ENCODE data around the gene CNPY4. TPM values are rescaled to one million over a fixed set of nuclear protein-coding genes. Genes with fewer than 3 reads are reported as not detected.
A peak's percentile ranks its signal among the peaks of the same experiment; 100 is the strongest.
"Not testable (repeated sequence)": the region's sequence is repeated elsewhere in the genome, so short reads cannot be mapped to it uniquely, and the experiment has no call there.

CNPY4 gene
- total RNA-seq, 1 donor from 2014 or later = 14.5 TPM

- TF ChIP-seq CTCF (IDR thresholded peaks at IDR 0.05) (no peak), POLR2AphosphoS5 (IDR thresholded peaks at IDR 0.05; ENCODE audit: insufficient read depth in 1 of 2, low read depth in 1 of 2) (no peak), POLR2A (IDR thresholded peaks at IDR 0.05) (no peak)
- Histone ChIP-seq H3K4me3 (peak overlapping the region; percentile 86 to 92), H3K27ac (peak overlapping the region; percentile 96), H3K9me3 (no peaks in the 10 kb centered on the region), H3K4me1 (peaks cover 39% of the 10 kb centered on the region), H3K27me3 (no peaks in the 10 kb centered on the region), H3K36me3 (no peaks in the 10 kb centered on the region)
- DNase-seq (ENCODE audit: extremely low spot score in 2 of 2) = no peak
- intact Hi-C loops (cut with DNase I) = no loop called here
Measured at GRCh38 chr7:100126239-100126930, 7.0 kb downstream of the CNPY4 start.

- peak within 1 kb of the TSS; percentile 96 for H3K27ac ChIP-seq
- no peak for DNase-seq (ENCODE audit: extremely low spot score in 2 of 2)
- peak within 1 kb of the TSS; percentile 86 to 92 for H3K4me3 ChIP-seq
- peaks cover 41% of the 10 kb centered on the region for H3K4me1 ChIP-seq
- TF ChIP-seq POLR2A (IDR thresholded peaks at IDR 0.05) (no peak), POLR2AphosphoS5 (IDR thresholded peaks at IDR 0.05; ENCODE audit: insufficient read depth in 1 of 2, low read depth in 1 of 2) (peak; percentile 62 to 86)
- no peaks in the 10 kb centered on the region for H3K27me3 ChIP-seq
- intact Hi-C loops (cut with DNase I) = no loop called here
- H3K9me3 ChIP-seq = no peaks in the 10 kb centered on the region
- no peaks in the 10 kb centered on the region for H3K36me3 ChIP-seq
Measured at GRCh38 chr7:100126931-100127865, 7.8 kb downstream of the CNPY4 start, which contains the start of gene MBLAC1. MBLAC1 (plus strand) TSS chr7:100126967; CDS start chr7:100127396, 429 bp downstream.

GRCh38 chr7:100127866-100128636 lies 8.6 kb downstream of the CNPY4 start:
- intact Hi-C loops (cut with DNase I) = no loop called here
- H3K9me3 ChIP-seq = no peaks in the 10 kb centered on the region
- no peak for TF ChIP-seq CTCF (IDR thresholded peaks at IDR 0.05)
- no peak for TF ChIP-seq POLR2A (IDR thresholded peaks at IDR 0.05)
- TF ChIP-seq POLR2AphosphoS5 (IDR thresholded peaks at IDR 0.05; ENCODE audit: insufficient read depth in 1 of 2, low read depth in 1 of 2) = no peak
- DNase-seq (ENCODE audit: extremely low spot score in 2 of 2) = no peak
- H3K27me3 ChIP-seq = no peaks in the 10 kb centered on the region
- H3K27ac ChIP-seq = peak overlapping the region; percentile 96
- H3K4me3 ChIP-seq = peak overlapping the region; percentile 86 to 92
- peaks cover 41% of the 10 kb centered on the region for H3K4me1 ChIP-seq
- no peaks in the 10 kb centered on the region for H3K36me3 ChIP-seq

GRCh38 chr7:100128637-100128963 lies 9.2 kb downstream of the CNPY4 start:
- H3K4me1 ChIP-seq = peaks cover 41% of the 10 kb centered on the region
- H3K4me3 ChIP-seq = peak overlapping the region in 1 of 2 donors; percentile 86
- H3K27me3 ChIP-seq = no peaks in the 10 kb centered on the region
- peak overlapping the region; percentile 96 for H3K27ac ChIP-seq
- no peaks in the 10 kb centered on the region for H3K36me3 ChIP-seq
- no peaks in the 10 kb centered on the region for H3K9me3 ChIP-seq
- TF ChIP-seq CTCF (IDR thresholded peaks at IDR 0.05) = no peak
- no peak for TF ChIP-seq POLR2A (IDR thresholded peaks at IDR 0.05)
- no peak for TF ChIP-seq POLR2AphosphoS5 (IDR thresholded peaks at IDR 0.05; ENCODE audit: insufficient read depth in 1 of 2, low read depth in 1 of 2)
- DNase-seq (ENCODE audit: extremely low spot score in 2 of 2) = no peak
- intact Hi-C loops (cut with DNase I) = no loop called here

- not testable (repeated sequence) for H3K9me3 ChIP-seq; DNase-seq (ENCODE audit: extremely low spot score in 2 of 2); H3K27ac ChIP-seq; H3K4me3 ChIP-seq; H3K27me3 ChIP-seq; H3K36me3 ChIP-seq
- H3K4me1 ChIP-seq = peaks cover 34% of the 10 kb centered on the region
- intact Hi-C loops (cut with DNase I) = loop anchor here (10.0 kb wide), 1 partner anchor 85 kb away; the partner anchor contains the start of gene PVRIG
Measured at GRCh38 chr7:100130220-100130607, 10.8 kb downstream of the CNPY4 start.

Data from vagina (tissue), 2 donors.